Trophoblast cell (in vitro differentiated cells and primary cell): ENCODE data around the gene TMEM235.

Experiments used
- DNase-seq, 2 donors: peaks; one replicate each; pipeline ENCODE4 v3.0.0-alpha.2; 2016
- H2AFZ ChIP-seq: 2 replicates; pipeline ENCODE4 v1.6.1; 2013; ENCODE audit warnings: low read length, moderate library complexity, mild to moderate bottlenecking; ENCODE audit not compliant: insufficient read depth, poor library complexity
- H2AK5ac ChIP-seq: 2 replicates; pipeline ENCODE4 v1.6.1; 2013; ENCODE audit warnings: mild to moderate bottlenecking, low read length
- H2BK120ac ChIP-seq: 2 replicates; pipeline ENCODE4 v1.6.1; 2013; ENCODE audit warnings: low read length, mild to moderate bottlenecking, moderate library complexity; ENCODE audit not compliant: insufficient read depth, poor library complexity
- H2BK12ac ChIP-seq: 2 replicates; pipeline ENCODE4 v1.6.1; 2013; ENCODE audit warnings: mild to moderate bottlenecking, low read length, moderate library complexity
- H2BK5ac ChIP-seq: 2 replicates; pipeline ENCODE4 v1.6.1; 2013; ENCODE audit warnings: low read length, low read depth, moderate library complexity, mild to moderate bottlenecking; ENCODE audit not compliant: poor library complexity
- H3K14ac ChIP-seq: 2 replicates; pipeline ENCODE4 v1.6.1; 2013; ENCODE audit warnings: mild to moderate bottlenecking, low read length
- H3K18ac ChIP-seq: 2 replicates; pipeline ENCODE4 v1.6.1; 2013; ENCODE audit warnings: mild to moderate bottlenecking, low read length
- H3K23ac ChIP-seq: 2 replicates; pipeline ENCODE4 v1.6.1; 2013; ENCODE audit warnings: low read length
- H3K27ac ChIP-seq: 2 replicates; pipeline ENCODE4 v1.5.1; 2013; ENCODE audit warnings: low read depth, mild to moderate bottlenecking, inconsistent platforms, low read length, moderate library complexity
- H3K27me3 ChIP-seq: 2 replicates; pipeline ENCODE4 v1.6.1; 2013; ENCODE audit warnings: inconsistent platforms, mild to moderate bottlenecking, low read length, moderate library complexity; ENCODE audit not compliant: insufficient read depth
- H3K36me3 ChIP-seq, 2 experiments: 1 replicate in 1 of 2; 2 replicates in 1 of 2; pipeline ENCODE4 v1.6.1; 2013; ENCODE audit warnings: low read length in 2 of 2, mild to moderate bottlenecking in 2 of 2, moderate library complexity in 1 of 2; ENCODE audit not compliant: insufficient read depth in 2 of 2, control insufficient read depth in 1 of 2
- H3K4ac ChIP-seq: 2 replicates; pipeline ENCODE4 v1.6.1; 2013; ENCODE audit warnings: low read depth, mild to moderate bottlenecking, low read length, moderate library complexity
- H3K4me1 ChIP-seq, 2 experiments: 1 replicate in 1 of 2; 2 replicates in 1 of 2; pipeline ENCODE4 v1.6.1; 2013; ENCODE audit warnings: low read length in 2 of 2, mild to moderate bottlenecking in 2 of 2, moderate library complexity in 1 of 2; ENCODE audit not compliant: insufficient read depth in 2 of 2, control insufficient read depth in 1 of 2
- H3K4me2 ChIP-seq: 2 replicates; pipeline ENCODE4 v1.6.1; 2013; ENCODE audit warnings: inconsistent platforms, mild to moderate bottlenecking, low read length, moderate library complexity
- H3K4me3 ChIP-seq: 2 replicates; pipeline ENCODE4 v1.5.1; 2013; ENCODE audit warnings: mild to moderate bottlenecking, low read depth, low read length, inconsistent platforms
- H3K79me1 ChIP-seq: one replicate; pipeline ENCODE4 v1.6.1; 2013; ENCODE audit warnings: low read length
- H3K79me2 ChIP-seq: 2 replicates; pipeline ENCODE4 v1.6.1; 2013; ENCODE audit warnings: low read length, mild to moderate bottlenecking; ENCODE audit not compliant: control insufficient read depth, insufficient read depth, poor library complexity
- H3K9ac ChIP-seq: 2 replicates; pipeline ENCODE4 v1.6.1; 2013; ENCODE audit warnings: mild to moderate bottlenecking, low read length
- H3K9me3 ChIP-seq: 2 replicates; pipeline ENCODE4 v1.6.1; 2013; ENCODE audit warnings: low read depth, mild to moderate bottlenecking, control low read depth, inconsistent platforms, low read length; ENCODE audit not compliant: insufficient read depth
- H4K12ac ChIP-seq: 2 replicates; pipeline ENCODE4 v1.6.1; 2013; ENCODE audit warnings: low read depth, mild to moderate bottlenecking, low read length, moderate library complexity
- H4K8ac ChIP-seq: 2 replicates; pipeline ENCODE4 v1.6.1; 2013; ENCODE audit warnings: low read depth, mild to moderate bottlenecking, low read length, moderate library complexity
- H4K91ac ChIP-seq: one replicate; pipeline ENCODE4 v1.6.1; 2013; ENCODE audit warnings: low read depth, mild to moderate bottlenecking, low read length, moderate library complexity
- WGBS: extraction: QIAGEN DNeasy Blood & Tissue Kit; methylation state at CpG from one replicate; pipeline ENCODE4 v1.1.7; 2013; ENCODE audit warnings: missing lambda C conversion rate; ENCODE audit not compliant: insufficient read length, insufficient coverage; ENCODE audit errors: extremely low coverage; 5-methylcytosine and 5-hydroxymethylcytosine counted together

TMEM235 gene

GRCh38 chr17:78278139-78278741 is 46.8 kb downstream of the TMEM235 start:
- H4K12ac ChIP-seq = no peak overlapping the region
- H3K23ac ChIP-seq = no peak overlapping the region
- H4K91ac ChIP-seq = no peak overlapping the region
- no peak overlapping the region for H3K9ac ChIP-seq
- no peak overlapping the region for H2BK5ac ChIP-seq
- H3K36me3 ChIP-seq = no peaks in the 10 kb centered on the region
- H2AK5ac ChIP-seq = no peak overlapping the region
- no peaks in the 10 kb centered on the region for H3K27me3 ChIP-seq
- H3K79me2 ChIP-seq = no peaks in the 10 kb centered on the region
- H3K79me1 ChIP-seq = no peaks in the 10 kb centered on the region
- no peak overlapping the region for H2BK120ac ChIP-seq
- H3K4me3 ChIP-seq = no peak overlapping the region
- H2AFZ ChIP-seq = no peak overlapping the region
- WGBS = no CpG with 5 or more reads among the region's 11 CpGs
- H3K4ac ChIP-seq = no peak overlapping the region
- H3K18ac ChIP-seq = no peak overlapping the region
- no peaks in the 10 kb centered on the region for H3K4me1 ChIP-seq
- no peak overlapping the region for H3K14ac ChIP-seq
- no peak overlapping the region for H3K27ac ChIP-seq
- H3K4me2 ChIP-seq = no peak overlapping the region
- H4K8ac ChIP-seq = no peak overlapping the region
- no peak overlapping the region for H2BK12ac ChIP-seq
- no peak for DNase-seq
- H3K9me3 ChIP-seq = no peaks in the 10 kb centered on the region

DNA sequence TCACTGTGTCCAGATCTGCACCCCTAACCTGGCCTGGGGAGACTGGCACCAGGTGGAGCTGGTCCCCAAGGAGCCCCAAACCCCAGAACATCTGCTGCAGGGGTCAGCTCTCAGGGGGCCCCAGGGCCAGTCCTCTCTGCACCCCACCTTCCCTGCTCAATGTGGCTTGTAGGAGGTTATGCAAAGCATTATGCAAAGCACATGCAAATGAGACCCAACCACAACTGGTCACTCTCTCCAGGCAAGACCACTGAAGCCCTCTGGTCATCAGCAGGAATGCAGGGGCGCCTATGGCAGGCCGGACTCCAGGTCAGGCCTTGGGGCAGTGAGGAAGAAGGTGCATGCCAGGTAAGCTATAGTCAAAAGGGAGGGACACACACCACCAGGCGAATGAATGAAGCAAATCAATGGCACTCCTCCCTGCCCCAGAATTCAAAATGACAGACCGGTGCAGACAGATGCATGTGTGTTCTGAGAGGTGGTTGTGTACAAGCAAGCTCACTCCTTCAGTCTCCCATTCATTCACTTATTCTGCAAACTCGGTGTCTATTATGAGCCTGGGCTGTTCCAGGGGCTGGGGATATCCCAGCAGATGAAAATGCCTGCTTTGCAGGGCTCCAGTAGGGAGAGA is 48.0 kb downstream of the TMEM235 start:
- no peaks in the 10 kb centered on the region for H3K79me2 ChIP-seq

GRCh38 chr17:78281249-78281845 is 49.9 kb downstream of the TMEM235 start:
- no peak overlapping the region for H4K8ac ChIP-seq
- no peak overlapping the region for H3K4ac ChIP-seq
- H3K36me3 ChIP-seq = no peaks in the 10 kb centered on the region
- no peaks in the 10 kb centered on the region for H3K79me2 ChIP-seq
- H4K91ac ChIP-seq = no peak overlapping the region
- no peak overlapping the region for H2BK120ac ChIP-seq
- no peak overlapping the region for H3K4me3 ChIP-seq
- H3K79me1 ChIP-seq = no peaks in the 10 kb centered on the region
- H3K18ac ChIP-seq = no peak overlapping the region
- H3K9me3 ChIP-seq = no peaks in the 10 kb centered on the region
- H3K27me3 ChIP-seq = no peaks in the 10 kb centered on the region
- H3K9ac ChIP-seq = no peak overlapping the region
- no peak overlapping the region for H2BK5ac ChIP-seq
- no peak overlapping the region for H2BK12ac ChIP-seq
- no CpG with 5 or more reads among the region's 17 CpGs for WGBS
- no peak overlapping the region for H2AFZ ChIP-seq
- DNase-seq = no peak
- H3K27ac ChIP-seq = no peak overlapping the region
- no peaks in the 10 kb centered on the region for H3K4me1 ChIP-seq
- H3K4me2 ChIP-seq = no peak overlapping the region
- H2AK5ac ChIP-seq = no peak overlapping the region
- no peak overlapping the region for H4K12ac ChIP-seq
- H3K14ac ChIP-seq = no peak overlapping the region
- H3K23ac ChIP-seq = no peak overlapping the region

More for the DNA sequence above, 48.0 kb downstream of the TMEM235 start:
- Histone ChIP-seq H3K23ac (no peak overlapping the region), H3K4me3 (no peak overlapping the region), H3K4me1 (no peaks in the 10 kb centered on the region), H3K36me3 (no peaks in the 10 kb centered on the region), H3K27ac (no peak overlapping the region), H3K4ac (no peak overlapping the region), H3K9ac (no peak overlapping the region), H3K79me1 (no peaks in the 10 kb centered on the region), H3K18ac (no peak overlapping the region), H3K9me3 (no peaks in the 10 kb centered on the region), H3K4me2 (no peak overlapping the region), H4K8ac (no peak overlapping the region), H2BK120ac (no peak overlapping the region), H3K27me3 (no peaks in the 10 kb centered on the region), H4K91ac (no peak overlapping the region), H3K14ac (no peak overlapping the region), H2AFZ (no peak overlapping the region), H2AK5ac (no peak overlapping the region), H2BK12ac (no peak overlapping the region), H2BK5ac (no peak overlapping the region), H4K12ac (no peak overlapping the region)
- DNase-seq = no peak
- no CpG with 5 or more reads among the region's 5 CpGs for WGBS

DNA sequence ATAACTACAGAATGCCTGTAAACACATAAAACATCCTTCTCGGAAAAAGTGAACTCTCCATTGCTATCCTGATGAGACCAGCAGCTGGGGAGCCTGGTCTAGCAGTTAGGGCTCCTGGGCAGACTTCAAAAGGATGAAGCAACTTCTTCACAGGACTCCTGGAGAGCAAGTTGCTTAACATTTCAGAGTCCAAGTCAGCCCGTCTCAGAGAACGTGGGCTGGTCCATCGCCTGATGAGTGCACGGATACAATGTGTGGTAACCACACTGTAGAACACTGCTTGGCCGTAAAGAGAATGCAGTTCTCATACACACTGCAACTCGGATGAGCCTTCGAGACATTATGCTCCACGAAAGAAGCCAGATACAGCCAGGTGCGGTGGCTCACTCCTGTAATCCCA is 52.7 kb downstream of the TMEM235 start:
- no peaks in the 10 kb centered on the region for H3K79me2 ChIP-seq
- no peaks in the 10 kb centered on the region for H3K79me1 ChIP-seq
- no peak overlapping the region for H3K14ac ChIP-seq
- H3K18ac ChIP-seq = no peak overlapping the region
- H3K9ac ChIP-seq = no peak overlapping the region
- no peaks in the 10 kb centered on the region for H3K36me3 ChIP-seq
- H2BK5ac ChIP-seq = no peak overlapping the region
- H3K23ac ChIP-seq = no peak overlapping the region
- no peak overlapping the region for H3K4ac ChIP-seq
- H2AK5ac ChIP-seq = no peak overlapping the region
- H4K12ac ChIP-seq = no peak overlapping the region
- H2BK120ac ChIP-seq = no peak overlapping the region
- H3K27me3 ChIP-seq = no peaks in the 10 kb centered on the region
- H3K9me3 ChIP-seq = no peaks in the 10 kb centered on the region
- no peak overlapping the region for H4K8ac ChIP-seq
- H2AFZ ChIP-seq = no peak overlapping the region
- H3K4me3 ChIP-seq = no peak overlapping the region
- no peak overlapping the region for H3K4me2 ChIP-seq
- no peak for DNase-seq
- H3K4me1 ChIP-seq = no peaks in the 10 kb centered on the region
- H4K91ac ChIP-seq = no peak overlapping the region
- no CpG with 5 or more reads among the region's 10 CpGs for WGBS
- H3K27ac ChIP-seq = no peak overlapping the region
- H2BK12ac ChIP-seq = no peak overlapping the region
